Vagina (tissue), 2 donors: ENCODE measurements around the gene OTP.

ENCODE experiments used
- CTCF ChIP-seq, 3 experiments: fragments of 450-650 bp in 2 of 3; fragments of 200-600 bp in 1 of 3; sonication (generic) in 1 of 3; IDR thresholded peaks; one replicate each; pipeline ENCODE4 v1.5.1; 2017 to 2019; ENCODE audit warnings: antibody characterized with exemption in 3 of 3, mild to moderate bottlenecking in 2 of 3, moderate library complexity in 2 of 3
- POLR2AphosphoS5 ChIP-seq, 2 donors: sonication (generic); formaldehyde crosslinking; IDR thresholded peaks; one replicate each; pipeline ENCODE4 v1.9.0; 2017; ENCODE audit warnings: antibody characterized with exemption in 2 of 2, mild to moderate bottlenecking in 2 of 2, low read depth in 1 of 2; ENCODE audit not compliant: insufficient read depth in 1 of 2

- TF ChIP-seq POLR2AphosphoS5 (IDR thresholded peaks at IDR 0.05; ENCODE audit: insufficient read depth in 1 of 2, low read depth in 1 of 2) (no peak), CTCF (IDR thresholded peaks at IDR 0.05) (no peak)
Measured at GRCh38 chr5:77641963-77642737, 3.6 kb upstream of the OTP start.
